ENCODE data around the gene PTPRM.

DNA sequence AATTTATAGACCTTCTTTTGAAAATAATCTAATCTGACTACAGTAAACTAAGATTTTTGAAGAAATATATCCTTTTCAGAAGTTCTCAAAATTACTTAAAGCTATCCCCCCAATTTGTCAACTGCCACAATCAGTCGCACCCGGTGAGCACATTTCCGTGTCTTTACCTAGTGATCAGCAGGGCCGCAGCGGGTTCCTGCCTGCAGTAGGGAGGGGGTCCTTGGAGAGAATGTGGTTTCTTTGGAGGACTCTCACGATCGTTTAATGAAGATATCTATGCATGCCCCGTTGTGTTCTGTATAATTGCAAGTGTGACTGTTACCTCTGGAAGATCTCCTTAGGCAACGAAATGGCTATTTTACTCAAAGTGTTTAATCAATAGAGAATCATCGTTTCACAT, 790.2 kb downstream of the PTPRM start:
- TF ChIP-seq, protein P1, sequence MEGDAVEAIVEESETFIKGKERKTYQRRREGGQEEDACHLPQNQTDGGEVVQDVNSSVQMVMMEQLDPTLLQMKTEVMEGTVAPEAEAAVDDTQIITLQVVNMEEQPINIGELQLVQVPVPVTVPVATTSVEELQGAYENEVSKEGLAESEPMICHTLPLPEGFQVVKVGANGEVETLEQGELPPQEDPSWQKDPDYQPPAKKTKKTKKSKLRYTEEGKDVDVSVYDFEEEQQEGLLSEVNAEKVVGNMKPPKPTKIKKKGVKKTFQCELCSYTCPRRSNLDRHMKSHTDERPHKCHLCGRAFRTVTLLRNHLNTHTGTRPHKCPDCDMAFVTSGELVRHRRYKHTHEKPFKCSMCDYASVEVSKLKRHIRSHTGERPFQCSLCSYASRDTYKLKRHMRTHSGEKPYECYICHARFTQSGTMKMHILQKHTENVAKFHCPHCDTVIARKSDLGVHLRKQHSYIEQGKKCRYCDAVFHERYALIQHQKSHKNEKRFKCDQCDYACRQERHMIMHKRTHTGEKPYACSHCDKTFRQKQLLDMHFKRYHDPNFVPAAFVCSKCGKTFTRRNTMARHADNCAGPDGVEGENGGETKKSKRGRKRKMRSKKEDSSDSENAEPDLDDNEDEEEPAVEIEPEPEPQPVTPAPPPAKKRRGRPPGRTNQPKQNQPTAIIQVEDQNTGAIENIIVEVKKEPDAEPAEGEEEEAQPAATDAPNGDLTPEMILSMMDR (IDR thresholded peaks at IDR 0.05), result no peak
- TF ChIP-seq EP300 (IDR thresholded peaks at IDR 0.05; ENCODE audit: low read depth) (no peak), POLR2AphosphoS5 (IDR thresholded peaks at IDR 0.05) (no peak), POLR2A (IDR thresholded peaks at IDR 0.05) (no peak)
